ENCODE measurements around the gene SUSD6. TPM values are rescaled to one million over a fixed set of nuclear protein-coding genes. Genes with fewer than 3 reads are reported as not detected.

The SUSD6 gene
- total RNA-seq, 1 experiment from 2014 or later: 2.1 TPM

DNA sequence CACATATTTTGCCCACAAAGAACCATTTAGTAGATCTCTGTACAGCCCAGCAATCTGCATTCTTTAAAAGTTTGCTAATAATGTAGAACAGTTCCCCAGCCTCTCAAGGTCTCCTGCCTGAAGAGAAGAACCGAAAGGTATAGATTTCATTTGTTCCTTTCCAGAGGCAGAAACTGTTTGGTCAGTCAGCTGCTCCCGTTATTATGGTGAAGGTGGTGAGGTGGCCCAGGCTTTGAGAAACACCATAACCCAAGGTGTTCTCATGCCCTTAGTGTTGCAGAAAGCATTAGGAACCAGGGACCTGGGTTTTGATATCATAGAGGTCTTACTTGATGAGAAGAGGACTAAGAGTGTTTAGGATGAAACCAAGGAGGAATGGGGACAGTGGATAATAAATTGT is 65.3 kb downstream of the SUSD6 start:
- DNase-seq (ENCODE audit: low read depth): no peak
- in situ Hi-C loops (cut with HindIII; ENCODE audit: low pct_unique_long_range_greater_than_20kb, low sequenced_read_pairs): no loop called here

- no peak for DNase-seq (ENCODE audit: low read depth)
- in situ Hi-C loops (cut with HindIII; ENCODE audit: low pct_unique_long_range_greater_than_20kb, low sequenced_read_pairs): no loop called here
Observed at GRCh38 chr14:69680297-69680696, 68.9 kb downstream of the SUSD6 start.

- no peak for DNase-seq (ENCODE audit: low read depth)
- in situ Hi-C loops (cut with HindIII; ENCODE audit: low pct_unique_long_range_greater_than_20kb, low sequenced_read_pairs): no loop called here
Observed at GRCh38 chr14:69682136-69682535, 70.7 kb downstream of the SUSD6 start.

DNA sequence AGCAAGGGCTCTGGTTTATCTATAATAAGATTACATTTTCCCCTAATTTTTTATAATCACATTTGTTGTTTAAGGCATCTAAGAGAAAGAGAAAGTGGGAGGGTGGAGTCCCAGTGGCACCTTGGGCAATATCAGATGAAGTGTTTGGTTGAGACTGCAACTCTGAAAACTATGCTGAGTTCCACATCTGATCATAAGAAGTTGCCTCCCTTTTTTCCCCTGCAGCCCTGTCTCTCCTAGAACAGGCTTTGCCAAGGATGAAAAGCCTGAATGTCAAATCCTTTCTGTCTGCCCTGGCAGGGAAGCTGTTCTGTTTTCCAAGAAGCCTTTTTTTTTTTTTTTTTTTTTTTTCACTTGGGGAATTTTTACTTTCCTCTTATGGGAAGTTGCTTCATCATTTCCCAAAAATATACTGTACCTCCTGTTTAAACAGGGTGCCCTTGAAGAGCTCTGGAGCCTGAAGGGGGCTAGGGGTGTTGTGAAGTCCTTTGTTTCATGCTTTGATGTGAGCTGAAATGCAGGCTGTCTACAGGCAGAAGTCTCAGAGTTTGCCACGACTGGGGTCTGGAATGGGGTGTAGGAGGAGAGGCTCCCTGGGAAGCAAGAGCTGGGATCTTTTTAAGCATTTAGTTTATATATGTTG is 71.3 kb downstream of the SUSD6 start:
- DNase-seq (ENCODE audit: low read depth): no peak
- in situ Hi-C loops (cut with HindIII; ENCODE audit: low pct_unique_long_range_greater_than_20kb, low sequenced_read_pairs): no loop called here

DNA sequence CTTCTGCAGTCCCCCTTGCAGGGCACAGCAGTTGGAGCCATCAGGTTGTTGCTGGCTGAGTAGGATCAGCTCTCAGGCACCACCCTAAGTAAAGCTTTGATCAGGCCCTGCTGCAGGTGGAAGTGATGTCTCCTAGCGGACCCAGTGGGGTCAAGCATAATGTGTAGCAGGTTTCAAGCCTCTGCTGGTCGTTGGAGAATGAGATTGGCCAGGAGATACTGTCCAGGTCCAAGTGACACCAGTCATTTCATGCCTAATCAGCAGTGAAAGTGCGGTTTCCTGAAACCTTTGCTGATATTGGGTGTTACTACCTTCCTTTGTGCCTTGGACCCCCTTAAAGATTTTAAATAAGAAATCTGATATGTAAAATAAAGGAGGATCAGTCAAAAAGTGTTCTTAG is 72.6 kb downstream of the SUSD6 start:
- in situ Hi-C loops (cut with HindIII; ENCODE audit: low pct_unique_long_range_greater_than_20kb, low sequenced_read_pairs): no loop called here
- no peak for DNase-seq (ENCODE audit: low read depth)

DNA sequence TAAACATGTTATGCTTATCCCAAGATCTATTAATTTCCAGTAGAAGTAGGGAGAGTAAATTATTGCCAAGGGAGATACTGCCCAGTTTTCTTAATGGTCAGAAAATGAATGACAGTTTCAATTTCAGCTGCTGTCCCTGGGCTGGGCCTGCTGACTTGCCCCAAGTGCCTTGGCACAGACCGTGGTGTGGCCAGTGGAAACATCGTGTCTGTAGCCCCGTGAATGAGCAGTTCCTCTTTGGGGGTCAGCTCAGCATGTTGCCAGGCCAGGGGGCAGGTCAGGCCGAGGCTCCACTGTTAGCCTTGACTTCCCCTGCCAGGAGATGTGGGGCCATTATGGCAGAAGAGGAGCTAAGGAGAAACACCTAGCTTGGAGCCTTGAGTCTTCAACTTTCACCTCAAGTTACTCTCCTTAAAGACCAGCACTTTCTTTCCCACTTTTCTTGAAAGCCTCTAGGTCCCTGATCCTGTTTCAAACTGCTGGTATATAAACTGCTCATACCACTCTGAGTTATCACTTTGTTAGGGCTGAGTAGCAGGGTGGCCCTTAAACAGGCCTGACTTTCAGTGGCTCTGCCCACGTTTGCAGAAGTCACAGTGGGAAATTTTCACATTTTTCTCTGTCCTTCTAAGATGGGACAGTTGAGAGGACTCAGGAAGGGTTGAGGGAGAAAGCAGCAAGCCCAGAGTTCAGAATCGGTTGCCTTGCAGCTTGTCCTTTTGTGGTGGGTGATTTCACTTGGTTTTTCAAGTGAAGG is 73.2 kb downstream of the SUSD6 start:
- no peak for DNase-seq (ENCODE audit: low read depth)

DNA sequence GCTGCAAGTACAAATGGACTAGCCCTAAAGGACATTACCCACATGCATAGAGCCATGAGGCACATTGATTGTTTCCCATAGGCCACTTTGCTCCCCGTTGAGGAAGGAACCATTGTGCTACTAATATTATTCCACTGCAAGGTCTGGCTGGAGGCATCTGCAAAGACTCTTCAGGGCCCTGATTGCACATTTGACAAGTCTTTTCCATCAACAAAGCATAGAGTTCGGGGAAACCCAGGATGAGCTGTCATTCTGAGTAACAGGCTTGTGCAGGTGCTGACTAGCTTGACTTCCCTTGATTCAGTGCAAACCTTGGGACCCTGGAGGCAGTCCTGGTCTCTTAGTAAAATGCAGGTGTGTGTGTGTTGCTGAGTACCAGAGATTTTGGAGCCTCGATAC is 73.8 kb downstream of the SUSD6 start:
- in situ Hi-C loops (cut with HindIII; ENCODE audit: low pct_unique_long_range_greater_than_20kb, low sequenced_read_pairs): no loop called here
- DNase-seq (ENCODE audit: low read depth): peak; percentile 42

More for the DNA sequence above, 73.2 kb downstream of the SUSD6 start:
- in situ Hi-C loops (cut with HindIII; ENCODE audit: low pct_unique_long_range_greater_than_20kb, low sequenced_read_pairs): no loop called here

DNA sequence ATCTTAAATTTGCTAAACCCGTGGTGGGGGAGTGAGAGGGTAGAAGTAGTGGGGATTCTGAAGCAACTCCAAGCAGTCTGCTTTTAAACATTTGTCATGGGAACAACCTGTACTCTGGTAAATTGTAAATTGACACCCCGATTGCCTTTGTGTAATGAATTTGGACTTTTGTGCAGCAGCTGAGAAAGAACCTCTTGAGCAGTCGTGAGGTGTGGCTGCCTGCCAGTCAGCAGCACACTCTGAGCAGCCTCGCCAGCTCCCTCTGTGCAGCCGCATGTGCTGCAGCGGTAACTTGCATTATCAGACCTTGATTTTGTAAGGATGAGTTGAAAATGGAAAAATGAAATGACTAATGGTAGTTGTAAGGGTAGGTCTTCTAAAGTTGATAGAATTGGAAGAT is 74.3 kb downstream of the SUSD6 start:
- DNase-seq (ENCODE audit: low read depth): no peak
- in situ Hi-C loops (cut with HindIII; ENCODE audit: low pct_unique_long_range_greater_than_20kb, low sequenced_read_pairs): no loop called here

GRCh38 chr14:69687606-69688298 is 76.4 kb downstream of the SUSD6 start:
- in situ Hi-C loops (cut with HindIII; ENCODE audit: low pct_unique_long_range_greater_than_20kb, low sequenced_read_pairs): no loop called here
- DNase-seq (ENCODE audit: low read depth): no peak

- in situ Hi-C loops (cut with HindIII; ENCODE audit: low pct_unique_long_range_greater_than_20kb, low sequenced_read_pairs): no loop called here
- DNase-seq (ENCODE audit: low read depth): no peak
Observed at GRCh38 chr14:69688299-69688649, 76.9 kb downstream of the SUSD6 start.

GRCh38 chr14:69690042-69690441 is 78.6 kb downstream of the SUSD6 start:
- no peak for DNase-seq (ENCODE audit: low read depth)
- in situ Hi-C loops (cut with HindIII; ENCODE audit: low pct_unique_long_range_greater_than_20kb, low sequenced_read_pairs): no loop called here

DNA sequence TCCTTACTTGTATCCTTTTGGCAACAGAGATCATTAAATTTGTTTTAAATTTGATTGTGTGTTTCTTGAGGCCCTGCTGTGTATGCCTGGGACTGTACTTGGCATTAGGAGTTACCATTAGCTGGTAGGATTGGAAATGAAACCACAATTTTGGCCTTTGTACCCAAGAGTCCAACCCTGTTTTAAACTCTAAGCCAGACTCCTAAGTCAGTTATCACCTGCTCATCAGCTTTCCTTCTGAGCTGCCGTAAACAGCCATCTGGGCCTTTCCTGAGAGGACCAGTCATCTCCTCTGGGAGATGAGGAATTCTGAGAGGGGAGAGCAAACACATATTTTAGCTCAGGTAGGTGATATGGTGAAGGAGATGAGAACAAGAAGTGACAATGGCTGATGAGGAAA is 81.2 kb downstream of the SUSD6 start:
- in situ Hi-C loops (cut with HindIII; ENCODE audit: low pct_unique_long_range_greater_than_20kb, low sequenced_read_pairs): no loop called here
- DNase-seq (ENCODE audit: low read depth): no peak

DNA sequence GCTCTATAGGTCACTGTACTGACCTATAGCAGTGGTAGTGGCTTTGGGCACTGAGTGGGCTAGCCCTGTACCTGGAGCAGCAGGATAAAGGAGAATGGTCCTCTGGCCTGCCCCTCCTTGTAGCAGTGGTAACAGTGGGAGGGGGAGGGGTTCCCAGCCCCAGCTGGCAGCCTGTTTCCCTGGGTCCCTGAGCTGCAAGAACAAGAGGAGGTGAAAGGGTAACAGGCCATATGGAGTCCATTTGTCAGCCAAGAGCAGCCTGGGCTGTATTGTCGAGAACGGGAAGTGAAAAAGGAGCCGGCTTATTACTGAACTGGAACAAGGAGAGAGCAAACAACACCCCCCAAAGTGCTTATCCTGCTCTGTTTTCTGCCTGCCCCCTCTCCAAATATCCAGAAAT is 81.7 kb downstream of the SUSD6 start:
- in situ Hi-C loops (cut with HindIII; ENCODE audit: low pct_unique_long_range_greater_than_20kb, low sequenced_read_pairs): no loop called here
- no peak for DNase-seq (ENCODE audit: low read depth)

DNA sequence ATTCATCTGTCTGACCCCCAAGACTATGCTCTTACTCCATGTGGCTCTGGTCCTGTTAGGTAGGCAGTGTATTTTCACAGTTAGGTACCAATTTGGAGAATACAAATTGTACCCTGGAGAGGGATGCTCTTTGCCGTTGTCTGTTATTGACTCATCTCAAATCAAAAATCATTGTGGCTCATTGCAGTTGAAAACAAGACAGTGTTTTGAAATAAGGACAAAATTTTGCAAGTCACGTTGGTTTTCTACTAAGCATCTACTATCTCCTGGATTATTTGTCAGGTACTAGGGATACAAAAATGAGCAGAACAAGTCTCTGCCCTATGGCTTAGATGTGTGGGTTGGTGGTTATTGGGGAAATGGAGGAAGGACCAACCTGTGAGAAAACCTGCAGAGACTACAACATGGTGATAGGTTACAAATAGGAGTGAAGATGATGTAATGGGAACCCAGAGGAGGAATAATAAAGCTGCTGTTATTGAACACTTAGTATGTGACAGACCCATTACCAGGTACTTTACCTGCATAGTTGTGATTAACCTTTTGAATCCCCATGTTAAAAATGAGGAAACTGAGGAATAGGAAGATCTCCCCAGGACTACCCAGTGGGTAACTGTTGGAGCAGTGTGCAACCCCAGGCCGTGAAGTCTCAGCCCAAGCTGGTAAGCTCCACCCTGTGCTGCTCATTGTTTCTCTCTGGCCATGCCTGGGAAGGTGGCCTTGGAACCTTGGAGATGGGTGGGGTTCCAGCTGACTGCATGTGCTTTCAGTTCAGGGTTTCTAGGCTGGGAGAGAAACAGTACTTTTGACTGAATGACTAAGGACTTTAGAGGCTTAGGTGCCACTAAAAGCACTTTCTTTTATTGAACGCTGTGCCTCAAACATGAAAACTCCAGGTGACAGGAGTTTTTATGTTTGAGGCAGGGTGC is 82.7 kb downstream of the SUSD6 start:
- in situ Hi-C loops (cut with HindIII; ENCODE audit: low pct_unique_long_range_greater_than_20kb, low sequenced_read_pairs): no loop called here
- peak; percentile 23 for DNase-seq (ENCODE audit: low read depth)

DNA sequence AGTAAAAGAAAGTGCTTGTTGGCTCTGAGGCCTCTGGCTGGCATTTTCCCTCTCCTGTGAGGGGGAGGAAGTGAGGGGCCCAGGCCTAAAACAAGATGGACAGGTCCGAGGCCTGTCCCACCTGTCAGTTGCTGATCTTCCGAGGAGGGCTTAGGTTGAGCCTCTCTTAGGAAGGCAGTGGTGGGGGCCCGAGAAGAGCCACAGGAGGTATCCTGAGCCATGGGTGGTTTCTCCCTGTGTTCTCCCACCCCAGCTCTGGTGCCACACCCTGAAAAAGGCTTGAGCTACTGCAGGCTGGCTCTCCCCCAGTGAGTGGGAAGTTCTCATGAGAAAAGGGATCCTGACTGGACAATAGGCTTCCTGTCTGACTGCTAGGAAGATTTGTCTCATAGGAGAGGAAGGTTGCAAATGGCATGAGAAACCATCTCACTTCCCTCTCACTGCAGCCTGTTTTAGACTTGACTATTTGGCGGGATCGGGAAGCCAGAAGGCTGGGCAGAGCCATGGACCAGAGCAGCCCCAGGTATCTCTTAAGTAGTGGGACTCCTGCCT is 83.4 kb downstream of the SUSD6 start:
- in situ Hi-C loops (cut with HindIII; ENCODE audit: low pct_unique_long_range_greater_than_20kb, low sequenced_read_pairs): no loop called here
- DNase-seq (ENCODE audit: low read depth): no peak

DNA sequence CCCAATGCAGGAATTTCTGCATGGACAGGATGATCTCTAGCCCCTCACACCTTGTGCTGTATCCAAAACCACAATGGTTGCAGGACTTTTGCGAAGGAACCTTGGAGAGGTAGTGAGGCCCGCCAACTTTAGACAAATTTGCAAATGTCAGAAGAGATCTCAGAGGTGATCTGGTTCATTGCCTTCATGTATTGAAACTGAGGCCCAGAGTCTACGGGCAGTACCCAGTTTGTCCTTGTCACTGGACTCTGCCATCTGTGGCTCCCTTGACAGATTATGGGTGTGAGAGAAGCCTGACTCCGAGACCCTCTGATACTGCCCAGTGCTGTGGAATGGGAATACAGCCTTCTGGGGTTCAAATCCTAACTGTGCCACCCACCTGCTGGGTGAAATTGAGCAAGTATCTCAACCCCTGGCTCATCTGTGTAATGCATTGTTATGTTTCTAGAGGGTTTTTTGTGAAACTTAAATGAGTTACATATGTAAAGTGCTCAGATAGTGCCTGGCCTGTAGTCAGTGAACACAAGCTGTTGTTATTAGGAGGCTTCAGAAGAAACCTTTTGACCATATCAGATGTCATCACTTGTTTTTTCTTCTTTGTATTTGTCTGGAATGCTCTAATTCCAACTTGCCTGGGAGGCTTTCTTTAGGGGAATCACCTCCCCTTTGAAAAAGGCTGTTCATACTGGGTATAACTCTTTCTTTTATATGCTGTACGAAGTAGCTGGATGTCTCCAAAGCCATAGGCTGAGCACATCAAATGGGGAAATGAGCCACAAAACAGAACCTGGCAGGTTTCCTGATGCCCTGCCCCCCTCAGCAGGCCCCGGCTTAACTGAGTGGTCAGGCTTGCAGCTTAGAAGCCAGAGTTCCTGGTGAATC is 84.2 kb downstream of the SUSD6 start:
- no peak for DNase-seq (ENCODE audit: low read depth)
- in situ Hi-C loops (cut with HindIII; ENCODE audit: low pct_unique_long_range_greater_than_20kb, low sequenced_read_pairs): no loop called here

DNA sequence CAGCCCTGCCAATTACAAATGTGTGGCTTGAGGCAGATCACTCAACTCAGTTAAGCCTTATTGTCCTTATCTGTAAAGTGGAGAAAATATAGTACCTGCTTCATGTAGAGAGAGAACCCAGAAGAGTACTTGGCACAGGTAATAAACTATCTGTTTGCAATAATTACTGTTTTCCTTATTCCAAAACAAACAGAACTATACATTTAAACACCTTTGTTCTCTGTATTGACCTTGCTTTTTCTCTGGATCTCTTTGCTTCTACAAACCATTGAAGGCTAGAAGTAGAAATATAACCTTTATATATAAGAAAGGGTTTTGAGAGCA is 84.8 kb downstream of the SUSD6 start:
- in situ Hi-C loops (cut with HindIII; ENCODE audit: low pct_unique_long_range_greater_than_20kb, low sequenced_read_pairs): no loop called here
- DNase-seq (ENCODE audit: low read depth): no peak
